HG03060 (cell line): Measurements from ENCODE around the gene GPR146.

Experiments used
- ATAC-seq: cut with Tn5 transposase; IDR thresholded peaks from one replicate; pipeline ENCODE4 v1.9.1; 2021; ENCODE audit warnings: low read depth, moderate number of reproducible peaks; ENCODE audit not compliant: unreplicated experiment

GPR146 gene

DNA sequence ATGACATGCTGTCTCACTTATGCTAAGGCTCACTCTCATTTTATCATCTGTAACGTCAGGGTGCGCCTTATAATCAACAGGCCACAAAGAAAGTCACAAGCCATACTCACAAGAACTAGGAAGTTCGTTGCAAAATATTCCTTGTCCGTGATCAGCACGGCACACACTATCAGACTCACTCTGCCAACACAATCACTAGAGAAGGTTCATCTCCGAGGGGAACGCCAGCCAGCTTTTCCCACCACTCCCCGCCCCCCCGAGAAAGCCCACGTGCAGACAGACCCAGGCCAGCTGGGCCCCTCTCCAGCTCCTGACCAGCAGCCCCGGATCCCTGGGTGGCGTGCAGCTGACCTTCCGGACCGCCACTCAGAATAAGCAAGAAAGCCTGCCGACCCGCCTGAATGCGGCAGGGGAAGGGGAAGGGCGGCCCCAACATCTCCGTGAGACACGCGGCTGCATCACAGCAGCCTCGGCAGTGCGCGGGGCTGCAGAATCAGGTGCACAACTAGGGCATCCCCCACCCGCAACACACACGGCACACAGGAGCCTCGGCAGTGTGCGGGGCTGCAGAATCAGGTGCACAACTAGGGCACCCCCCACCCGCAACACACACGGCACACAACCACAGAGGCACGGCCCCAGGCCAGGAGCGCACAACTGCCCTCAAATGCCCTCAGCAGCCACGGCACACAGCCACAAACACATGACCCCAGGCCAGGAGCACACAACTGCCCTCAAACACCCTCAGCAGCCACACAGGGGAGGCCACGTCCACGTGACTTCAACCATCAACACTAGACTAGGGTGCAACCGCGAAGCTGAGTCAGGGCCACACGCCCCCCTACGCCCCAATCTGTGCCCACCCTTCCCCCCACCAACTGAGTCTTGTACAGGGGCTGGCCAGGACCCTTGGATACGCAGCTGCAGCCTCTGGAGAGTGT, 2.5 kb upstream of the GPR146 start:
- no peak for ATAC-seq

GRCh38 chr7:1042492-1042833, 1.9 kb upstream of the GPR146 start:
- no peak for ATAC-seq

- ATAC-seq: no peak
Observed at GRCh38 chr7:1043552-1044188, 676 bp upstream of the GPR146 start.

DNA sequence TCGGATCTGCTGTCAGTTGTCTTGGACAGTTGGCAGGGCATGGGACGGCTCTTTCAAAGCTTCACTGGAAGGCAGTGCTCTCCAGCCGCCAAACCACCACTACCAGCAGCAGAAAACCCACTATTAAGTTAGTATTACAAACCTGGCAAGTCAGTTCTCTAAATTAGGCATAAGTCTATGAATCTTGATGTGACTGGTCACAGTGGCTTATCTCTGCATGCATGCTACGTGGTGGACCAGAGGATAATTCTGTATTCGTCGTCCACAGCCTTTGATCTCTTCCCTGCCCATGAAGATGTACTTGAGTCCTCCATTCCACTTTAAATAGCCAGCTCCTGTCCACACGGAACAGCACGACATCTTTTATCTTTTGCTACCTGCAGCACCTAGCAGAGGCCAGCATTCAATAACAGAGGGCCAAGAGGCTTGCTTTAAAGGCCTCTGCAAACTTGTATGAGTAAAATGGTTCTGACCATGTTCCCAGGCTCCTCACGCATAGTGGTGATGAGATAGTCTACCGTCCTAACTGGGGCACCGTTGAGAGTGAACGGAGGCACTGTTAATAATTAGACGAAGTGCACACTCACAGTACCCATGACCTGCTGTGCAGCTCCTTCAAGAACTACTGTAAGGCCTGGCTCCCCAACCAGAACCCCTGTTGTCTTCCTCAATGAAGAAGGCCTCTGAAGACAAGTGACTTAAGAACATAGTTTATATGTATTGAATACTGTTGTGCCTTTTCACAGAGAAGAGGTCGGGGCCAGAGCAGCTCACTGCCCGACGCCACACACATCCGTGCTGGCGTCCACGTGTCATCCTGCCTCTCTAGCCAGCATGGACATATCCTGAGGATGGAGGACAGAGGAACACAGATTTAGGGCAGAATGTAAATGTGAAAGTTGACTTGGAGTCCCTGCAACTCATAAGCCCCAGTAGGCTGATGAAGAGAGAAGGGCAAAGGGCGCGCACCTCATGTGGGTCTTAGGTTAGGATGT, 1.0 kb downstream of the GPR146 start:
- no peak for ATAC-seq

- ATAC-seq: no peak
Observed at GRCh38 chr7:1046722-1047679, 2.7 kb downstream of the GPR146 start.

GRCh38 chr7:1049006-1049741, 4.8 kb downstream of the GPR146 start:
- ATAC-seq: no peak

GRCh38 chr7:1049801-1050200, 5.5 kb downstream of the GPR146 start:
- no peak for ATAC-seq

- no peak for ATAC-seq
Observed at GRCh38 chr7:1050254-1050906, 6.0 kb downstream of the GPR146 start.

- no peak for ATAC-seq
Observed at GRCh38 chr7:1050956-1051690, 6.8 kb downstream of the GPR146 start.

GRCh38 chr7:1052031-1052818, 7.9 kb downstream of the GPR146 start:
- no peak for ATAC-seq

GRCh38 chr7:1053002-1053411, 8.7 kb downstream of the GPR146 start:
- ATAC-seq: no peak

DNA sequence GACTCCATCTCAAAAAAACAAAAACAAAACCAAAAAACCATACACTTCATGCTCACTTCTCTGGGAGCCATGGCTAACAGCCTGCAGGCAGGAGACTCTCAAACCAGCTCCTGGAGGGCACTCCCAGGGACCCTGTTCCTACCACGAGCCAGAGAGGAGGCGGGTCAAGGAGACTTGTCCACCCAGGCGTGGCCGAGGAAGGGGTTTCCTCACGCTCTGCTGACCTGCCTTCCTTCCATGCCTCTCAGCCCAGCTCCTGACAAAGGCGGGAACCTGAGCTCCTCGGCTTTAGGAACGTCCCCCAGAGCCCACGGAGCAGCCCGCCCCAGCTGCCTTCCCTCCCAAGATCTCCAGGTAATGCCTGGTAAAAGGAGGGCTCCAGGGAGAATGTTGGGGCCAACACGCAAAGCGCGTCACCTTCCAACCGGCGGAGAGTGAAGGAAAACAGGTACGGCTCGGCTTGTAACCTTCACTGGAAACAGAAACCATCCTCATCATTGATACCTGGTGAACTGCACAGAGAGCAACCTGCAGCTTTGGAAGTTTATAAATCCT, 9.5 kb downstream of the GPR146 start:
- no peak for ATAC-seq

- no peak for ATAC-seq
Observed at GRCh38 chr7:1054438-1054837, 10.1 kb downstream of the GPR146 start.

GRCh38 chr7:1054861-1055450, 10.6 kb downstream of the GPR146 start:
- no peak for ATAC-seq

DNA sequence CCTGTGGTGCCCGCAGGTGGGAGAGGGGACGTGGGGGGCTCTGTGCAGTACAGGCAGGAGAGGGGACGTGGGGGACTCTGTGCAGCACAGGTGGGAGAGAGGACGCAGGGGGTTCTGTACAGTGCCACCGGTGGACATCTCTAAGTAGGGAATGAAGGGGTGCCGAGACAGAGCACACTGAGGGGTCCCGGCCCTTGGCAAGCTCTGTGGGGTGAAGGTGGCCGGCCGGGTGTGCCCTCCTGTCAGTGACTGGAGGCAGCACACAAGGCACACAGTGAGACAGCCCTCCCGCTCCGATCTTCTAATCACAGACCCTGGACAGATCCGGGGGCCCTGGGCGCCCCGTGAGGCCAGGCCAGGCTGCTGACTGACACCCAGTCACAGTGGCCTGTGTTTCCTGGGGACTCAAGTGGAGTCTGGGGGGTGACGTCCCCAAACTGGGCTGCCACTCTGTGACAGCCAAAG, 11.2 kb downstream of the GPR146 start:
- ATAC-seq: no peak
